NOMO-1 (cell line): ENCODE data around the gene ABHD4.
"Not testable (repeated sequence)": the region's sequence is repeated elsewhere in the genome, so short reads cannot be mapped to it uniquely, and the experiment has no call there.

ENCODE experiments used
- DNase-seq, 2 experiments: peaks; one replicate each; lab custom pipeline; 2025; ENCODE audit not compliant: unreplicated experiment in 2 of 2; lab: John Stamatoyannopoulos, UW

ABHD4 gene

DNA sequence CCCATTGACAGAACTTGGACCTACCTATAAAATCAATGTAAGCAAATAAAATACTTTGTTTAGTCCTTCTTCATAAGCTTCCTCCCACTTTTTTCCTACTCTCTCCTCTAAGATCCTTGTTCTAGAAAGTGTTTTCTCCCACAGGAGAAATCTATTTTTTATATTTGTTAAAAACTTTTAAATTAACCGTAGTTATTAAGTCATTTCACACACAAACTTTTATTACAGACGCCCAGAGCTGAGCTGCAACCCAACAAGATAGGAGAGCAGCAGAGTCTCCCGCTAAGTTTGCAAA lies 36.8 kb upstream of the ABHD4 start:
- DNase-seq: no peak

DNA sequence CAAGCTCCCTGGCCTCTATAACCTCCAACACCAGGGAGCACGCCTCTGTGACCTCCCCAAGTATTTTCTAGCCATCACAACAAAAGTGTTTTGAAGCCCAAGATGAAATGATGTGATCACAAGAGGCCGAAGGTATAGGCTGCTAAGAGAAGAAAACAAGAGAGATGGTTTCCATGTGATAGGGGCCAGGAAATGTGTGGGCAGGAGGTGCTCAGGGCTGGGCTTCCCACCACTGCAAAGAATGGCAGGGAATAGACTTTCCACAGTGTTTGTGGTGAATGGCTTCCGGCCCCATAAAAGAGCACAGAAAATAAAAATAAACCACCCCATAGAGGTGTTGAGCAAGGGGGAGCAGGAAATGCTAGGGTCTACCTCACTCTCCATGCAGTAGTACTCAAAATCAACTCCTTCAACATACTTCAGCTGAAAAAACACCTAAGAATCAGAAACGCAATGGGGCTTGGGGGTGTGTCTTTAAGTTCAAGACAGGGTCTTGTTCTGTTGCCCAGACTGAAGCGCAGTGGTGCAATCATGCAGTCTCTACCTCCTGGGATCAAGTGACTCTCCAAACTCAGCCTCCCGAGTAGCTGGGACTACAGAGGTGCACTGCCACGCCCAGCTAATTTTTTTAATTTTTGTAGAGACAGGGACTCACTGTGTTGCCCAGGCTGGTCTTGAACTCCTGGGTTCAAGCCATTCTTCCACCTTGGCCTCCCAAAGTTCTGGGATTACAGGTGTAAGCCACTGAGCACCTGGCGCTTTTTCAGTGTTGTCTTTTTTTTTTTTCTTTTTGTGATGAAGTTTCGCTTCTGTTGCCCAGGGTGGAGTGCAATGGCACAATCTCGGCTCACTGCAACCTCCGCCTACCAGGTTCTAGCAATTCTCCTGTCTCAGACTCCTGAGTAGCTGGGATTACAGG lies 36.2 kb upstream of the ABHD4 start:
- peak; percentile 26 to 39 for DNase-seq

DNA sequence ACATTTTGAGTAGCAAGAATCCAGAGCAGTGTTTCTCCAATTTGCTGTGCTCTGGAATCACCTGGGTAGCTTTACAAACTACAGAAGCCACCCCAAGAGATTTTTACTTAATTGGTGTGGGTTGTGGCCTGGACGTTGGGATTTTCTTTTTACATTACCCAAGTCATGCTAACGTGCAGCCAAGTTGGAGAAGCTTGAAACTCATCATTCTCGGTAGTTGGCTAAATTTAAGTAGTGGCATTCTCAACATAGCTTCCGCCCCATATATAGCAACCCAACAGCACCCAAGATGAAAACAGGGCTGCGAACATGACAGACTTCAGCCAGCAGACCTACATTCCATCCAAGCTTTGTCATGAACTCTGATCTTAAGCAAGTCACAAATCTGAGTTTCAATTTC lies 34.1 kb upstream of the ABHD4 start:
- DNase-seq: no peak

DNA sequence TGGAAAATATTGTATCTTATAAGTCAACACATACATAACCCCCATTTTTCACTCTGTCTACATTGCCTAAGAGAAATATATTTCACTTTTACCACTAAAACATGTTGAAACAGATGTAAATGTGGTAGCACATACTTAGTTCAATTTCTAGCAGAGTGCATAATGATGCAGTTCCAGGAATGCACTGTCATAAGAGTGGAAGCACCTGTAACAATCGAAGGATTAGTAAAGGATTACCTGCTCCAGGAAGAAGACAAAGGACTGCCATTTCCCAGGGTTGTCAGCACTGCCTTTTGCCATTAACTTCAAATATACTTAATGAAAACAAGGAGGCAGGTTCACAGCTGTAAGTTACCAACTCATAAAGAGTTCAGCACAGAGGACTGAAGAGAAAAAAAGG lies 33.6 kb upstream of the ABHD4 start:
- no peak for DNase-seq

DNA sequence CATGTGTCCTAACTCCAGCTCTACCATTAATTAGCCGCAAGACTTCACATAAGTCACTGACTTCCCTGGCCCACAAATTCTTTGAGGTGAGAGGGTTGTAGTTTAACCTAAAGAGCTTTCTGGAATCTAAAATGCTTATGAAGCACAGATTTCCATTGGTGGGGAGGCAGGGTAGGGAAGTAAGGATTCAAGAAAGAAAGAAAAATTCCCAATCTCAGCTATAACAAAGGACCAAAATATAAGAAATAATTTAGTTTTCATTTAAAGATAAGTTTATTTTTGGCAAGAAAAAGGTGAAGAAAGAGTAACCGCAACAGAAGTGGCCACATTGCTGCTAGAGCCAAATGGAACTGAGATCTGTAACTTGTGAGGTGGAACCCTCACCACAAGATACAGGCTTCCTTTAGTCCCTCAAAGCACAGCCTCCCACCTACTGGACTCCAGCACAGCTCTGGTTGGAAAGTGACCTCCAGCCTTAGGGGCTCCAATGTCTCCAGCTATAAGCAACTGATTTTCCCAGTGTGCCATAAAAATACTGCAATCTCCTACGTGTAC lies 32.6 kb upstream of the ABHD4 start:
- DNase-seq: no peak

DNA sequence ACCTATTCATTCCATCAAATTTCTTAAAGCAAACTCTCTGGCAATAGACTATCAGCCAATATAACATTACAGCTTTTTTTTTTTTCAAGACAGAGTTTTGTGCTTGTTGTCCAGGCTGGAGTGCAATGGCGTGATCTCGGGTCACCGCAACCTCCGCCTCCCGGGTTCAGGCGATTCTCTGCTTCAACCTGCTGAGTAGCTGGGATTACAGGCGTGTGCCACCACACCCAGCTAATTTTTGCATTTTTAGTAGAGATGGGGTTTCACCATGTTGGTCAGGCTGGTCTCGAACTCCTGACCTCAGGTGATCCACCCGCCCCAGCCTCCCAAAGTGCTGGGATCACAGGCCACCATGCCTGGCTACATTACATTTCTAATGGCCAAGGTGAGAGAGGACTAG lies 31.8 kb upstream of the ABHD4 start:
- not testable (repeated sequence) for DNase-seq

DNA sequence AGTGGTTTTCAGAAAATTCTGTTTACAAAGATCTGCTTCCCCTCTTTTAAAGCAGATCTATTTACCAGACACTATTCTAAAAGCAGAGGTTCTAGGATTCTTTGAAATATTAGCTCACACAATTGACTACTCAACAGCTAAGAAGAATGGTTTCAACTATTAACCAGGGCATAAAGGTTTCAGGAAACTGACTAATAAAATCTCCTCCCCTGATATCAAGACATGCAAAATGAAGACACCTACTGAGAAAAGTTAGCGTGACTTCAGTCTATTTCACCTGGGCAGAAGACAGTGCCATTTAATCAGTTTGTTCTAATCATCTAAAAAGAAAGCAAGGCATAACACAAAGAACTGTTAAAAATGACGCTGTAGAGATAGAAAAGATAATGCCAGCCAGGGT lies 31.3 kb upstream of the ABHD4 start:
- DNase-seq: no peak

DNA sequence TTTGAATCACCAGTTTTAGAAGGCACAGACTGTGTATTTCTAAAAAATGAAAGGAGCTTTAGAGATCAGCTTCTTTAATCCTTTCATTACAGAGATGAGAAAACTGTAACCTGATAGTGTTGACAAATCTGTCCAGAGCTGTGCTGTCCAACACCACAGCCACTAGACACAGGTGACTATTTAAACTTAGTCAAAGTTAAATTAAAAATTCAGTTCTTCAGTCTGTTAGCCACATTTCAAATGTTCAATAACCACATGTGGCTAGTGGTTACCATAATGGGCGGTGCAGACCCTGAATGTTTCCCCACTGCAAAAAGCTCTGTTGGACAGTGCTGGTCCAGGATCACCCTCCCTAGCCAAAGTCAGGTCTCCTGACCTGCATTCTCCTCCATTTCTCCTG lies 30.7 kb upstream of the ABHD4 start:
- DNase-seq: no peak

DNA sequence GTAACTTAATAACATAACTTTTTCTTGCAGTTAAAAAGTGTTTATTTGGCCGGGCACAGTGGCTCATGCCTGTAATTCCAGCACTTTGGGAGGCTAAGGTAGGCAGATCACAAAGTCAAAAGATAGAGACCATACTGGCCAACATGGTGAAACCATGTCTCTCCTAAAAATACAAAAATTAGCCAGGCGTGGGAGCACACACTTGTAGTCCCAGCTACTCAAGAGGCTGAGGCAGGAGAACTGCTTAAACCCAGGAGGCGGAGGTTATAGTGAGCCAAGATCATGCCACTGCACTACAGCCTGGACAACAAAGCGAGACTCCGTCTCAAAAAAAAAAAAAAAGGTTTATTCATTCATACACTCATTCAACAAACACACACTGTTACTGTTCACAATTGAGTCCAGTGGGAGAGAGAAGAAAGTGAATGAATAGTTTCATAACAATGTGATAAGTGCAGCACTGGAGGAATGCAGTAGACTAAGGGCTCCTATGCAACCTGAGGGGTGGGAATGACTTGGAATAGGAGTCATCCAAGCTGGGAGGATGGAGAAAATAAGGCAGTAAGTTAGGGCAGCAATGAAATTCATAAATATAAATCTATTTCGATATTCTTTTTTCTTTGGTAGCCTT lies 28.9 kb upstream of the ABHD4 start:
- DNase-seq: no peak

DNA sequence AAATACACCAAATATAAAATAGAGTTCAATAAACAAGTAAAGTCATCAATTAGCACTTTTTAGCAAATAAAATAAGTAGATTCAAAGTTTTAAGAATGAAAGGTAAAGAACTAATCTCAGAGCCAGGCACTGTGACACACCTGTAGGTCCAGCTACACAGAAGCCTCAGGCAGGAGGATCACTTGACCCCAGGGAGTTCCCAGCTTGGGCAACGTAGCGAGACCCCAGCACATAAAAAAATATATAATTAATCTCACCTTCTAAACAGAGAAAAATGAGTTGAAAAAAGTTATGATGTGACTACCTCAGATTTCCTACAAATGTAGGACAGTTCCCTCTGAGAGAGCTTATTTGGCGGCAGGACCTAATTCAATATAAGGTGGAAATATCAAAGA lies 28.4 kb upstream of the ABHD4 start:
- no peak for DNase-seq

DNA sequence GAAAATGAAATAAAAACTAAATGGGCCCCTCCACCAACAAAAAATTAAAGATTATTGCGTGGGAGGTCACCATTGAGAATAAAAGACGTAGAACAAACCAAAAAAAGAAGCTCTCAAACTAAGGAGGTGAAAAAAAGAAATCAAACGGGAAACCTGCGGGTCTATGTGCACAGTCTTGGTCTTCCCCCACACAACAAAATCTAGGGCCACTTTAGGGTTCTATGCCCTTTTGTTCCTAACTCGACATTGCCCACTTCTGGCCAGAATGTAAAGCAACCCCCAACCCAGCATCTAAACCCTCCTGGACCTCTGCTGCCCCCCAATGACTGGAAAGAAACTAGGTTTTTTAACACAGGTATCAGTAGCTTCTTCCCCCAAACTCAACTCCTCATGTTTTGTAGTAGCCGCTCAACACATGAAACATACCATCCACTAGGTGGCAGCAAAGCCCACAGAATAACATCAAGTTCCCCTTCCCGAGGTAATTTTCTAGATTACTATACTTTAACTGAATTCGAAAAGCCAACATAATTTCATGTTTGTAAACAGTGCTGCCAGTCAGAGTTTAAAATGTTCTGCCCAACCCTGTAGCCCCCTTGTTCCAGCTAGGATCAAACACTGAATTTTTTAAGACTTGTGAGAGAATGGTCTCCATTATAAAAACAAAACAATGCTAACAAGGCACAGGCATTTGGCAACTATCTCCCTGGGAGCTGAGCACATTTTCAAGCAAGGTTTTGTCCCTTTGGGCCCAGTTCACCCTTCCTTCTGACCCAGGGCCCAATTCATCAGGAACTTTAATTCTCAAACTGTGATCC lies 27.8 kb upstream of the ABHD4 start:
- DNase-seq: peak; percentile 76 to 83

DNA sequence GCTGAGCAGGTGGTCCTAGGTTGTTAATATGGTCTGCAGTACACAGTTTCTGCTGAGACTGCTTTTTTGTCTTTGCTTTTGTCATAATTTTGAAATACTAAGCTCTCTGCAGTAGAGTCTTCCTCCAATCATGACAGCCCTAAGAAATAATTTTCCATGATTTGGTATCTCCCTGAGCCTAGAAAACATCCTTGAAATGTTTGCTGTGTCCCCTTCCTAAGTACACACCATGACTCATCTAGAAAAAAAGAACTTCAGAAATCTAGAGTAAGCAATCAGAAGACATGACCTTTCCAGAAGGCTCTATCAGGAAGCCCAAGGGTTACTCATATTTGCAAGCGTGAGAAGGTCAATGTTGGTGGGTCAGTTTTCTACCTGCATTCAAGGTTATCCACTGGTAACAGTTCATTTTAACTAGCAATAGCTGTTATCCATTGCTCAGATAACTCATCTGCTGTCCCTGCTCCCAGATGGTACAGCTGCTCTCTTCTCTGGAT lies 25.5 kb upstream of the ABHD4 start:
- no peak for DNase-seq

DNA sequence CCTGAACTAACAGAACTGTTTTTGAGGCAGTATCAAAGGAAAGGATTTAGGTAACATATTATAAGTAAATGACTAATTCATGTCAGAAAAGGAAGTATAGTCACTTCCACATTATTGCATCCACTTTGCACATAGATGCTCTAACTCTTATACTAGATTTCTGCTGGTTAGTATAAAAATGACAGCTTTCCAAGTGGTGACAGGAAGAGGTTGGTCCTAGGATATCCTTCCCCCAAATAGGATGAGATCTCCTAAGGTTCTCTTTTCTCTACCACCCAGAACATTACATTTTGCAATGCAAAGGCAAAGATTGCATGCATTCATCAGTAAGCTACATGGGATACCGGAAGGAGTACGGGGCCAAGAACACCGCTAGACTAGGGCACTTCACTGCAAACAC lies 24.3 kb upstream of the ABHD4 start:
- DNase-seq: no peak

DNA sequence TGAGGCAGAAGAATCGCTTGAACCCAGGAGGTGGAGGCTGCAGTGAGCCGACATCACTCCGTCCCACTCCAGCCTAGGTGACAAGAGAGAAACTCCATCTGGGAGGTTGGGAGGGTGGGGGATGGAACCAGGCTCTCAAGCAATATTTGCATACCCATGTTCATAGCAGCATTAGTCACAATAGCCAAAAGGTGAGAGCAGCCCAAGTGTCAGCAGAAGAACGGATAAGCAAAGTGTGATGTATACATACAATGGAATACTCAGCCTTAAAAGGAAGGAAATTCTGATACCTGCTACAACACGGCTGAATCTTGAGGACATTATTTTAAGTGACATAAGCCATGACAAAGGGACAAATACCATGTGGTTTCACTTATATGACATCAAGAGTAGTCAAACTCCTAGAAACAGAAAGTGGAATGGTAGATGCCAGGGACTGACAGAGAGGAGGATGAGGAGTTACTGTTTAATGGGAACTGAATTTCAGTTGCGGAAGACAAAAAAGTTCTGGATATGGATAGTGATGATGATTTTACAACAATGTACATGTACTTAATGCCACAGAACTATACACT lies 20.7 kb upstream of the ABHD4 start:
- no peak for DNase-seq

DNA sequence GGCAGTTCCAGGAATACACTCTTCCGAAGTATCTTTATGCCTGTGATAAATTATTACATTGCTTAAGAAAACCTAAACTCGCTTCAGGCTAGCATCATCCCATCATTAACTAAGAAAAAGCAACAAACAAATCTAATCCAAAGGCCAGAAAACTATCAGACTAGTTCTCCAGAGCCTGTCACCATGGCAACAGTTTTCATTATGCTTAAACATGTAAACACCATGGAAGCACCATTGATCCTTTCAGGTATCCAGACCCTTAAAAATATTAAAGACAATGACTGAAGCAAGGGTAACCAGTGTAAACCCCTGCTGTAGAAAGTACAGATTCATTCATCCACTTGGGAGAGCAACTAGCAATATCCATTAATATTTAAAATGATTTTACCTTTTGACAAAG lies 18.9 kb upstream of the ABHD4 start:
- DNase-seq: no peak

DNA sequence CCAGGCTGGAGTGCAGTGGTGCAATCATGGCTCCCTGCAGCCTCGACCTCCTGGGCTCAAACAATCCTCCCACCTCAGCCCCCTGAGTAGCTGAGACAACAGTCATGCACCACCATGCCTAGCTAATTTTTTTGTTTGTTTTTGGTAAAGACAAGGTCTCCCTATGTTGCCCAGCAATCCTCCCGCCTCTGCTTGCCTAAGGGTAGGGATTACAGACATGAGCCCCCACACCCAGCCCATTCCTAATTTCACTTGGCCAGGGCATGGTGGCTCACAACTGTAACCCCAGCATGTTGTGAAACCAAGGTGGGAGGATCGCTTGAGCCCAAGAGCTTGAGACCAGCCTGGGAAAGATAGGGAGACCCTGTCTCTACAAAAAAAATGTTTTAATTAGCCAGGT lies 18.2 kb upstream of the ABHD4 start:
- DNase-seq: no peak

DNA sequence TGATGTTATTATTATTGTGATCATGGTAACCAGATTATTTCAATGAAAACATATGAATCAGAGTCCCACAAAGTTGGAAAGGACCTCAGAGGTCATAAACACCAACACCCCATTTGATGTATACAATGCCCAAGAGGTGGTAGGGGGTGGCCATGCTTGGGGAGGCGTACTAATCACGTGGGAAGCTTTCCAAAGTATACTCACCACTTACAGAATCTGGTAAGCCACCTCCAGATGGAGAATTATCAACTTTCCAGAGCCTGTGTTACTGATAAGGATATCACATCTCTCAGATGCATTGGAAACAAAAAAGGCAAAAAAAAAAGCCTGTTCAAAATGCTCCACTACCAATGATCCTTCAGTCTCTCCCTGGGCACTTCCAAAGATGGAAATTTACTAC lies 17.5 kb upstream of the ABHD4 start:
- no peak for DNase-seq

DNA sequence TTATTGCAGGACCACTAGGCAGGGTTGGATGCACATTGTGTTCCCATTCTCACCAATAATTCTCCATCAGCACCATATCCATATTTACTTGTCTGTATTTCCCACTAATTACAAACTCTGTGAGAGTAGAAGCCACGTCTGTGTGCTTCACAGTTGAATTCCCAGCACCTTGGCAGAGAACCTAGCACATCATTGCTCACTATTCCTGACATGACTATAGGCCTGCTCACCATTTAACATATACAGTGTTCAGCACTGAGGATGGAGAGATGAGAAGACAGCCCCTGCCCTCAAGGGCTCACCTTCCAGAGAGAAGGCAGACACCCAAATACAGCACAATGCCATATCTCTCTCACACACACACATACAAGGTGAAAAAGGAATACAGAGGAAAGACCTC lies 14.1 kb upstream of the ABHD4 start:
- no peak for DNase-seq

DNA sequence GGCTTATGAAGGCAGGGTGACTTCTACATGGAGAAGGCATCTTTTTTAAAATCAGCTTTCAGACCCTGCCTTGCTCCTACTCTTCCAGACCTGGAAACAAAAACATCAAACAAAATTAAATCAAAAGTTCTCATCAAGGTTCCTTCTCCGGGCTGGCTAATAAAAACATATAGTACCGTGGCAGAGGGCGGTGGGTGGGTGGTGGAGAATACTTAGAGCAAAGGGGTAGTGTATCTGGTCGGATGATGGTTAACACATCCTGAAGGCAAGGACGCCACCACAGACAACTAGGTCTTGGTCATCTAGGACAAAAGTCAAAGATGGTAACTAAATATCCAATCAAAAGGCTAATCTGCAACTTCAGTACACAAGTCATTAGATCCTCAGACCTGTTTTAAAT lies 10.9 kb upstream of the ABHD4 start:
- no peak for DNase-seq

DNA sequence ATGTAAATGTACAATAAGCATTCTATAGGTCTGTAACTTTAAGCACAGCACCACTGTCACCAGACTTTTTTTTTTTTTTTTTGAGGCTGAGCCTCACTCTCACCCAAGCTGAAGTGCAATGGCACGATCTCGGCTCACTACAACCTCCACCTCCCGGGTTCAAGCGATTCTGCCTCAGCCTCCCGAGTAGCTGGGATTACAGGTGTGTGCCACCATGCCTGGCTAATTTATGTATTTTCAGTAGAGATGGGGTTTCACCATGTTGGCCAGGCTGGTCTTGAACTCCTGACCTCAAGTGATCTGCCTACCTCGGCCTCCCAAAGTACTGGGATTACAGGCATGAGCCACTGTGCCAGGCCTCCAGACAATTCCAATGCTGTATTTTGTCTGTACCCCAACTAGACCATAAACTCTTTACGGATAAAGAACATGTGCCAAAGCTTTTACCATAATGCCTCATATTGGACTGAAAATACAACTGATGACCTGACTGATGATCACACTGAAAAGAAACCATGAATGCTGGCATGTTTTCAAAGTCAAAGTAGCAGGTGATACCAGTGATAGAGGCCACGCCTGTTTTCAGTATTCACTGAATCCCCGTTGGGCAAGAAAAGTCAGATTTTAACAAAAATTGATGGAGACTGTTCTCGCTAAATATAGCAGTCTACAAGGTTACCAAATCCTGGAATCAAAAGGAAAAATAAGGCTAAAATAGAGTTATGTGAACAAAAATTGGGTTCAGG lies 10.2 kb upstream of the ABHD4 start:
- not testable (repeated sequence) for DNase-seq
